Stimulated activated CD8-positive, alpha-beta memory T cell treated with anti-CD3 and anti-CD28 coated beads, Interleukin-7, amount 100 ng/mL, for 24 hours (primary cell): Measurements from ENCODE around the gene AKIRIN2.

Experiments
- DNase-seq: peaks from one replicate; pipeline ENCODE4 v3.0.0-alpha.2; 2020; ENCODE audit warnings: low read depth

AKIRIN2 gene

DNA sequence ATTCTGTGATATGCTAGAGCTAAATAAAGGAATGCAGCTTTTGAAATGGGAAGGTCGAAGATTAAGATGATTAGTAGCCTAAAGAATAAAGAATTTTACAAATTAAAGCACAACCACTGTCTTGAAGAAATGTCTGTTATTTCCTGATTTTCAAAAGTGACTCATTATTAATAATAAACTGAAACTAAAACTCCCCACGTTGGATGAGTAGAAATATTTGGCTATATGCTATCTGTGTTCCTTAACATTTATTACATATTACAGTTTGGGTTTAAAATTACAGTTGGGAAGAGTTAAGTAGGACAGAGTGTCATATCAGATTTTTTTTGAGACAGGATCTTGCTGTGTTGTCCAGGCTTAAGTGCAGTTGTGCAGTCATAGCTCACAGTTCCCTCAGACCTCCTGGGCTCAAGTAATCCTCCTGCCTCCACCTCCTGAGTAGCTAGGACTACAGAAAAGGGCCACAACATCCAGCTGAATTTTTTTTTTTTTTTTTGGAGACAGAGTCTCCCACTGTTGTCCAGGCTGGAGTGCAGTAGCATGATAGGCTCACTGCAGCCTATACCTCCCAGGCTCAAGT lies 47.1 kb downstream of the AKIRIN2 start:
- DNase-seq: no peak

DNA sequence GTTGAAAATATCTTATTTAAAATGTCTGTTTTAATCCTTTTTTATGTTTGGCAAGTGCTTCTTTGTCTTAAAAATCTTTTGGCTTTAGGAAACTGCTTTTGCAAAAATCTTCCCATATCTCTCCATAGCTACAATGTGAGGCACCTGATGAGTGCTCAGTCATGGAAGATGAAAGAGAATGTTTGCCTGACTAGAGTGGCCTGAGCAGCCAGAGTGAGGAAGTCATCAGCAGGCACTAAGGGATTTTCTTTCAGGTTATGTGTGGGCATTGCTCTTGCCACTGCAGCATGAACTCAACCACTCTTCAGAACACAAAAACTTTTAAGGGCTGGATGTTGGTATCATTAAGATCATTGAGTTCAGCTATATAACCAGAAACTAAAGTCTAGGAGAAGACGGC lies 47.9 kb downstream of the AKIRIN2 start:
- DNase-seq: no peak

DNA sequence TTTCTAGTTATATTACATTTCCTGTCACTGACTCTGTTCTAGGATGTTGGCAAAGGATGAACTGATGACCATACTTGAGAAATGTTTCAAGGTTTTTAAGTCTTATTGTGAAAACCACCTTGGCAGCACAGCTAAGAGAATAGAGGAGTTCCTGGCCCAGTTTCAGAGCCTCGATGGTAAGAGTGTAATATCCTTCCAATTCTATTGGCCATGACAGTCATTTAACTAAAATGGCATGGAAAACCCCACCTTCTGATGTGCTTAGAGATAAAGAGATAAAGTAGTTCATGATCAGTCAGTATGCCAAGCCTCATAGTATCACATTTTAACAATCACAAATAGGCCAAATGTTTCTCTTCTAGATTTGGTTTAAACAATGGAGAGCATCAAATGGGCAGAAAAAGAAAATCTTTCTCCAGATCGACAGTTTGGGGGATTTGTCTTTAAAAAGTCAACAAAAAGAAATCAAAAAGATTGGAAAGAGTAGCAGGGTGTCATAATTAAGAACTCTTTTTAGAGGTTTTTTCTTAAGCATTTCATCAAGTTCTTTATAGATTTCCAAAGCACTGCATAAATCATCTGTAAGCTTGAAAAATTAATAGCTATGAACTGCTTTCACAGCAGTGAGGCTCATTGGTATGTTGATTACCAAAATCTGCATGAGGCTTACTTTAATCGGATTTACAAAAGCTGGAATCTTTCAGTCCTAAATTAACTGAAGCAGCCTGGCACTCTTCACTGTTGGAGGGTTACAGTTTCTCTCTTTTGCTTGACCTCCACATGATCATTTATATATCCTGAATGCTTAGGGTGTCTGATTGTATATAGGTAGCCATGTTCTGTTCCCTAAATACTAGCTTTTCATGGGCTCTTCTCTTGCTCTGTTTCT lies 48.7 kb downstream of the AKIRIN2 start:
- DNase-seq: no peak

DNA sequence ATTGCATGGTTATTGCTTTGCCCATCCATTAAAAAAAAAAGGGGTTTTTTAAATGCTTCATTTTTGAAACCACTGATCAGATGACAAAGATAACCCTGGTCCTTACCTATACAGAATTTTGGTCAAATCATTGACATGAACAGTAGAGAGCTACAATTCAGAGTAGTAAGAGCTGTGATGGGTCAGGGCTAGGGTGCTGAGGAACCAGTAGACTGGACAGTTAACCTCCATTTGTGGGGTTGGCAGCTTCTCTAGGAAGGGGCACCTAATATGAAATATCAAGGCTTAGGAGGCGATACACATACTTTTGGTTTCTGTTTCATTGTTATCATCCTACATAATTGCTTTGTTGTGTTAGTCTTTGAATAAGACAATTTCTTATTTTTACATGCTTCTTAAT lies 57.0 kb downstream of the AKIRIN2 start:
- no peak for DNase-seq

DNA sequence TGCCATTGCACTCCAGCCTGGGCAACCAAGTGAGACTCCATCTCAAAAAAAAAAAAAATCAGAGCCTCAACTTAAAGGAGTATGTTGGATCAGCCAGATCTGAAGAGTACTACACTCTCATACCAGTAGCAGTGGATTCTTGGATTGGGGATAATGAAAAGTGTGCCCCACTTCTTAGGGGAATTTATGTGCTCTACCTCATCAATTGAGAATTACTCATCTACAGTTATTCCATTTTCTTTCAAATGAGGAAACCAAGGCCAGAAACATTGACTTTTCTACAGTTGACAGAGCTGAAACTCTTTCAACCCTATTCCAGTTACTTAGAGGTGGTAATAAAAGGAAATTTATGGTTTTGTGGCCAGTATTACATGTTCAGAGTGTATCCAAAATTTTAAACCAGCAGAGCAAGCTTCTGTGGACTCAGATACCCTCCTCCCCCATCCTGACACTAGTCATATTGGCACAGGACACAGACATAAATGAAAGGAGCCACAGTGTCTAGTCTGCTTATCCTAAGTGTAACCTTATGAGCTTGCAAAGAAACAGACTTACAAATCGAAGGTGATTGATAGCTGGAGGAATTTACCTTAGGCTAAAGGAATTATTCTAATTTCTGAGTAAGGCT lies 60.9 kb downstream of the AKIRIN2 start:
- DNase-seq: no peak

DNA sequence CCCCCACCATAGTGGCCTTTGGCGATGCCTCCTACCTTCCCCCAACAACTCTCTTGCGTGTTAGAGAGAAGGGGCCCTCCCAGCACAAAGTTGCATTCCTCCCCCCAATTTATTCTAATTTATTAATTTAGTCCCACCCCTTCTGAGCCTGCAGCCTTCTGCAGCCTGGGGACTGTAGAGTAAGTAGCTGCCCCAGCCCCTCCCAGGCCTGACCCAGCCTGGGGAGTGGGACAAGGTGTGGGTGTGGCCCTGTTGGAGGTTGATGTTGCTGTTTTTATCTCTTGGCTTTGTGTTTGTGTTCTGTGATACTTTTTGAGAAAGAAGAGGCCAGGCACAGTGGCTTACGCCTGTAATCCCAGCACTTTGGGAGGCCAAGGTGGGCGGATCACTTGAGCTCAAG lies 62.7 kb downstream of the AKIRIN2 start:
- DNase-seq: no peak

DNA sequence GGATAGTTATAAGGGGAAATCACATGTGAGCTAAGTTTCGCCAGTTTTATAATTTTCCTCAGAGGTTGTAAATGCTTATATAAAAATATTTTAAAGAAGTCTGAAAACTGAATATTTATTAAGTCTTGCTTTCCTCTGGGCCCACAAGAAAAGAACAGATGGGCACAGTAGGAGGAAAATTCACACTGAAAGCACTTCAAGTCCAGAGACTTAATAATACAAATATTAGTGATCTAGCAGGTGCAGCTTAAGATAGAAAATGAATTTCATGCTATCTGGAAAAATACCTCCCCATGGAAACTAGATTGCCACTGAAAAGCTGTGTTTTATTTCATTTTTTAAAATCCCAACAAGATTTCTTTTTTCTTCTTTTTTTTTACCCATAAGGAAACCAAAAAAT lies 64.9 kb downstream of the AKIRIN2 start:
- DNase-seq: no peak

DNA sequence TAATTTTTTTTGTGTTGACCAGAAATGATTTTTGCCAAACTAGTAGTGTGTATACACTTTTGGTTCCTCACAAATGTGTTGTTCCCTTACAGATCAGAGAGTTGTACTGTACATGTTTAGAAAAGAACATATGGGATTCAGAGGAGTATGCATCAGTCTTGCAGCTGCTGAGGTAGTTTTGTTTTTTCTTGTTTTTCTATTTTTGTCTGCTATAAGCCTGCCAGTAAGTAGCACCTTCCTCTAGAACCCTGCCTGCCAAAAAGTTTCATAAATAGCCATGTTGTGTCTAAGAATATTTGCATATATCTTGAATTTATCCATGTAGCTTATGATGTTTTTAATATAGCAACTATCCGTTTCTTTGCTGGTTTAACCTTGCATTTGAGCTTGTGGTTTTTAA lies 65.7 kb downstream of the AKIRIN2 start:
- no peak for DNase-seq

DNA sequence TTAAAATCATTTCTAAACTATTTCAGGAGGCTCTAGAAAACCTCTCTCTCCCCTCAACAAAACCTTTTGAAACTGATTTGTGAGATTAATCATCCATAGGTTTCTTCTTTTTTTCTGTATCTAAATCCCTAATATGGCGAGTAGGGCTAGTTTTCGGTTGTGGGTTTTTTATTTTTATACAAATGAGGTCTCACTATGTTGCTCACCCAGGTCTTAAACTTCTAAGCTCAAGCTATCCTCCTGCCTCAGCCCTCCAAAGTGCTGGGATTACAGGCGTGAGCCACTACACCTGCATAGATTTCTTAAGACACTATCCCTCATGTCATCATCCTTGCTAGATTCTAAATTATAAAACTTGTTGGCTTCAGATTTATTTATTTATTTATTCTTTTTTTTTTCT lies 68.2 kb downstream of the AKIRIN2 start:
- no peak for DNase-seq

DNA sequence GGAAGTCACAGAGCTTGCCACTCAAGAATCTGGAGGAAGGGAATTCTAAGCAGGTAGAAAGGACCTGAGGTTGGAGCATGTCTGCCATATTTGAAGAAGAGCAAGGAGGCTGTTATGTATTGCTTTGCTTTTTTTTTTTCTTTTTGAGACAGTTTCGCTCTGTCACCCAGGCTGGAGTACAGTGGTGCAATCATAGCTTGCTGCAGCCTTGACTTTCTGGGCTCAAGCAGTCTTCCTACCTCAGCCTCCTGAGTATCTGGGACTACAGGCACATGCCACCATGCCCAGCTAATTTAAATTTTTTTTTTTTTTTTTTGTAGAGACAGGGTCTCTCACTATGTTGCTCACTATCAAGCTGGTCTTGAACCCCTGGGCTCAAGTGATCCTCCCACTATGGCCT lies 71.3 kb downstream of the AKIRIN2 start:
- DNase-seq: no peak

DNA sequence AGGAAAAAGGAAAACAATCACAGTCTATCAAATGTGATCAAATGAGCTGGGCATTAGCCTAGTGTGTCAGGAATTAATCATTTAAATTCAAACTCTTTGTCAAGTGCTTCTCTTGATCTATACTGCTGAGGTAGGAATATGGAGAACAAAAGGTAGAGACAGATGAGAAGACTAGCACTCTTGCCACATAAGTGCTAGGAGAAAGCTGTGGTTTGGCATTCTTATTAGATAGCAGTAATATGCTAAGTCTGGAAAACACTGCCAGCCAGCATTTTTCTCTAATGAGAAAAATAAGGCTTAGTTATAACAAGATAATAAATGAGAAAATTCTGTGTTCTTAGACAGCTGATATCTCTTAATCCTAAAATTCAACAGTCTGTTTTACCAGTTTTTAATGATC lies 73.2 kb downstream of the AKIRIN2 start:
- DNase-seq: no peak

DNA sequence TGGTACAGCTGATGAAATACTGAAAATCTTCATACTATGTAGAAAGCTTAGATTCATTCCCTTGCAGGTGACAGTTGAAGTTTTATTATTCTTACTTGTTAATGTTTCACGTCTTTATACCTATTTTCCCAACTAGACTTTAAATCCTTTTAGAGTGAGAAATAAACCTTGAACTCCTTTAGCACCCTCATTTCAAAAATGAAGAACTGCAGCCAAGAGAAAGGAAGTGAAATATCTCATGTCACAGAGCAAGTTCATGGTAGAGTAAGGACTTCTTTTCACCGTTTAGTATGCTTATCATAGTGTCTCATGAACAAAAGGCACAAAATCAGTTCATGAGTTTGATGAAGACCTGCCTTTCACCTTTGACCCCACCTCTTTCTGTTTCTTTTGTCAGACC lies 73.6 kb downstream of the AKIRIN2 start:
- no peak for DNase-seq
